H1 (cell line): Measurements from ENCODE around the gene TSEN2. TPM values are rescaled to one million over a fixed set of nuclear protein-coding genes. Genes with fewer than 3 reads are reported as not detected.

Experiments
- CTCF ChIA-PET: fragments of 300-600 bp; sonication (Branson Sonifier 250); formaldehyde crosslinking; loops from one replicate; lab custom pipeline; 2021; ENCODE audit not compliant: partially characterized antibody; lab: Charles Lee
- POLR2A ChIA-PET: fragments of 300-600 bp; sonication (Branson Sonifier 250); formaldehyde crosslinking; loops from one replicate; lab custom pipeline; 2021; ENCODE audit warnings: inconsistent platforms; ENCODE audit not compliant: partially characterized antibody; lab: Charles Lee
- DNase-seq, 2 experiments: peaks; one replicate each; pipeline versions ENCODE4 v3.0.0 to v3.0.0-alpha.2; 2010 to 2022; ENCODE audit warnings: low spot score in 2 of 2, low read depth in 1 of 2, mixed read lengths in 1 of 2
- FAIRE-seq: peaks from 2 replicates; lab custom pipeline; 2011; peaks lifted over from hg19 to GRCh38; lab: Jason Lieb, UNC
- H2AFZ ChIP-seq: 2 replicates; pipeline ENCODE4 v1.8.1; 2012; ENCODE audit warnings: low read length, inconsistent platforms
- H2AK5ac ChIP-seq: 2 replicates; pipeline ENCODE4 v1.6.1; 2013; ENCODE audit warnings: low read depth, low read length
- H2BK120ac ChIP-seq: replicated peaks from 2 replicates; pipeline ENCODE3; 2013; ENCODE audit warnings: low read depth, low read length, inconsistent platforms
- H2BK12ac ChIP-seq: 2 replicates; pipeline ENCODE4 v1.6.1; 2013; ENCODE audit warnings: low read depth, low read length
- H2BK15ac ChIP-seq: 2 replicates; pipeline ENCODE4 v1.6.1; 2013; ENCODE audit warnings: low read length
- H2BK20ac ChIP-seq: 2 replicates; pipeline ENCODE4 v1.6.1; 2013; ENCODE audit warnings: low read length
- H2BK5ac ChIP-seq: 2 replicates; pipeline ENCODE4 v1.6.1; 2013; ENCODE audit warnings: low read depth, low read length
- H3K14ac ChIP-seq: 2 replicates; pipeline ENCODE4 v1.6.1; 2013; ENCODE audit warnings: inconsistent platforms; ENCODE audit not compliant: insufficient read length
- H3K18ac ChIP-seq: 2 replicates; pipeline ENCODE4 v1.6.1; 2013; ENCODE audit warnings: low read length; ENCODE audit errors: extremely low read depth
- H3K23ac ChIP-seq: 2 replicates; pipeline ENCODE4 v1.6.1; 2013; ENCODE audit warnings: inconsistent platforms; ENCODE audit not compliant: insufficient read length
- H3K23me2 ChIP-seq: 2 replicates; pipeline ENCODE4 v1.6.1; 2013; ENCODE audit warnings: low read depth, low read length
- H3K27ac ChIP-seq: 2 replicates; pipeline ENCODE4 v1.6.1; 2011; ENCODE audit warnings: low read depth, low read length, inconsistent platforms
- H3K27me3 ChIP-seq, 4 experiments: replicated peaks in 1 of 4; 1 replicate in 1 of 4; 2 replicates in 3 of 4; pipeline versions ENCODE4 v1.6.1 to v1.8.1; 2011 to 2013; ENCODE audit warnings: low read length in 3 of 4, mild to moderate bottlenecking in 3 of 4, inconsistent platforms in 2 of 4, mixed read lengths in 2 of 4, moderate library complexity in 1 of 4; ENCODE audit not compliant: control insufficient read depth in 3 of 4, insufficient read depth in 3 of 4; ENCODE audit errors: extremely low read depth in 1 of 4
- H3K36me3 ChIP-seq, 4 experiments: 2 replicates each; pipeline versions ENCODE4 v1.6.1 to v1.8.1; 2011 to 2013; ENCODE audit warnings: mild to moderate bottlenecking in 4 of 4, low read length in 3 of 4, moderate library complexity in 2 of 4, control low read depth in 1 of 4, inconsistent platforms in 1 of 4; ENCODE audit not compliant: insufficient read depth in 4 of 4, control insufficient read depth in 2 of 4
- H3K4ac ChIP-seq: replicated peaks from 2 replicates; pipeline ENCODE3; 2013; ENCODE audit warnings: low read length, low read depth, mixed read lengths, inconsistent platforms; ENCODE audit not compliant: insufficient read length
- H3K4me1 ChIP-seq, 4 experiments: replicated peaks in 1 of 4; 1 replicate in 1 of 4; 2 replicates in 3 of 4; pipeline versions ENCODE4 v1.6.1 to v1.8.1; 2011 to 2013; ENCODE audit warnings: low read length in 3 of 4, inconsistent platforms in 2 of 4, mixed read lengths in 1 of 4; ENCODE audit not compliant: insufficient read depth in 4 of 4, control insufficient read depth in 3 of 4
- H3K4me2 ChIP-seq, 2 experiments: 2 replicates each; pipeline versions ENCODE4 v1.6.1 to v1.8.1; 2011 to 2013; ENCODE audit warnings: low read depth in 2 of 2, low read length in 2 of 2, control low read depth in 1 of 2, inconsistent platforms in 1 of 2, mild to moderate bottlenecking in 1 of 2; ENCODE audit not compliant: insufficient read depth in 1 of 2
- H3K4me3 ChIP-seq, 4 experiments: fragments of 200-600, 300-600 bp in 1 of 4; sonication (generic), shearing (Covaris generic), sonication (Bioruptor Twin) in 1 of 4; 2 replicates each; pipeline versions ENCODE4 v1.5.1 to v1.8.1; 2011 to 2016; ENCODE audit warnings: low read length in 4 of 4, low read depth in 3 of 4, control low read depth in 2 of 4, inconsistent platforms in 2 of 4, mild to moderate bottlenecking in 2 of 4, mixed read lengths in 1 of 4, moderate library complexity in 1 of 4; ENCODE audit not compliant: insufficient read depth in 2 of 4; ENCODE audit errors: extremely low read depth in 1 of 4
- H3K56ac ChIP-seq: replicated peaks from 2 replicates; pipeline ENCODE3; 2013; ENCODE audit warnings: low read depth, mild to moderate bottlenecking, mixed read lengths, low read length, inconsistent platforms; ENCODE audit not compliant: insufficient read length
- H3K79me1 ChIP-seq: 2 replicates; pipeline ENCODE4 v1.6.1; 2013; ENCODE audit warnings: low read depth, low read length, control low read depth
- H3K79me2 ChIP-seq, 2 experiments: 2 replicates each; pipeline versions ENCODE4 v1.6.1 to v1.8.1; 2012 to 2013; ENCODE audit warnings: low read length in 2 of 2, mild to moderate bottlenecking in 2 of 2, inconsistent platforms in 1 of 2; ENCODE audit not compliant: insufficient read depth in 2 of 2, control insufficient read depth in 1 of 2
- H3K9ac ChIP-seq, 4 experiments: replicated peaks in 1 of 4; 1 replicate in 1 of 4; 2 replicates in 3 of 4; pipeline versions ENCODE4 v1.6.1 to v1.8.1; 2011 to 2013; ENCODE audit warnings: low read depth in 3 of 4, low read length in 3 of 4, control low read depth in 2 of 4, mild to moderate bottlenecking in 2 of 4, moderate library complexity in 2 of 4, inconsistent platforms in 1 of 4; ENCODE audit errors: extremely low read depth in 1 of 4
- H3K9me3 ChIP-seq, 2 experiments: 2 replicates each; pipeline versions ENCODE4 v1.6.1 to v1.8.1; 2012 to 2013; ENCODE audit warnings: mild to moderate bottlenecking in 2 of 2, moderate library complexity in 2 of 2, control low read depth in 1 of 2, inconsistent platforms in 1 of 2, low read depth in 1 of 2, low read length in 1 of 2, mixed read lengths in 1 of 2; ENCODE audit not compliant: insufficient read depth in 2 of 2
- H4K20me1 ChIP-seq, 2 experiments: replicated peaks in 1 of 2; 2 replicates each; pipeline versions ENCODE3 to v1.8.1; 2011 to 2013; ENCODE audit warnings: inconsistent platforms in 2 of 2, low read length in 2 of 2, mild to moderate bottlenecking in 1 of 2; ENCODE audit not compliant: insufficient read depth in 2 of 2, control insufficient read depth in 1 of 2
- H4K5ac ChIP-seq: 2 replicates; pipeline ENCODE4 v1.6.1; 2013; ENCODE audit warnings: low read length, low read depth, mixed read lengths, inconsistent platforms; ENCODE audit not compliant: insufficient read length
- H4K8ac ChIP-seq: 2 replicates; pipeline ENCODE4 v1.8.0; 2013; ENCODE audit warnings: mild to moderate bottlenecking, moderate library complexity, low read length, inconsistent platforms; ENCODE audit not compliant: insufficient read depth; ENCODE audit errors: extremely low read depth
- H4K91ac ChIP-seq: replicated peaks from 2 replicates; pipeline ENCODE3; 2013; ENCODE audit warnings: low read length, mixed read lengths, inconsistent platforms; ENCODE audit not compliant: insufficient read length
- CHD2 ChIP-seq: IDR thresholded peaks from 2 replicates; pipeline ENCODE4 v1.6.1; 2012; ENCODE audit warnings: low read length, improper control_type of control experiment
- JUN ChIP-seq: IDR thresholded peaks from 2 replicates; pipeline ENCODE4 v1.6.1; 2011; ENCODE audit warnings: low read depth, mild to moderate bottlenecking, improper control_type of control experiment, low read length
- RAD21 ChIP-seq, 2 experiments: IDR thresholded peaks in 1 of 2; conservative IDR thresholded peaks in 1 of 2; 2 replicates each; pipeline ENCODE4 v1.6.1; 2011; ENCODE audit warnings: low read depth in 2 of 2, low read length in 2 of 2, improper control_type of control experiment in 1 of 2, inconsistent platforms in 1 of 2, mild to moderate bottlenecking in 1 of 2, moderate library complexity in 1 of 2
- SUZ12 ChIP-seq: fragments of 200-600 bp; sonication (generic); IDR thresholded peaks from 2 replicates; pipeline ENCODE4 v1.6.1; 2012; ENCODE audit warnings: mild to moderate bottlenecking, inconsistent platforms, low read length, moderate library complexity, mixed read lengths
- TEAD4 ChIP-seq: IDR thresholded peaks from 2 replicates; pipeline ENCODE4 v1.6.1; 2012; ENCODE audit warnings: low read depth, low read length, inconsistent platforms, mixed read lengths
- WGBS, 2 experiments: shearing (Covaris generic) in 1 of 2; methylation state at CpG; one replicate each; pipeline versions ENCODE4 v1.1.6 to v1.1.7; 2013 to 2015; ENCODE audit warnings: low lambda C conversion rate in 2 of 2, mixed read lengths in 2 of 2, inconsistent platforms in 1 of 2, low coverage in 1 of 2, missing lambda C conversion rate in 1 of 2; ENCODE audit not compliant: insufficient replicate concordance in 2 of 2, insufficient coverage in 1 of 2, insufficient read length in 1 of 2; ENCODE audit errors: extremely low coverage in 1 of 2, missing lambda C conversion rate in 1 of 2; 5-methylcytosine and 5-hydroxymethylcytosine counted together
- polyA plus RNA-seq, 7 experiments: library from polyadenylated mRNA; depleted of rRNA in 3 of 7; stranded (reverse) in 5 of 7; unstranded in 2 of 7; fragments of >200 nt in 5 of 7; fragments of 200-250 nt in 2 of 7; gene quantifications; 1 replicate in 5 of 7; 2 replicates in 1 of 7; 4 replicates in 1 of 7; pipeline versions ENCODE4 v1.2.1 to v1.2.3, GENCODE V29; 2011 to 2013; ENCODE audit warnings: missing spikeins in 2 of 7, mixed read lengths in 2 of 7
- total RNA-seq: library from RNA; stranded (reverse); fragmentation: NEBNext Ultra II Directional; extraction: Animal tissue kit (Norgen Biotek cat#: 25700); gene quantifications from 2 replicates; pipeline ENCODE4 v1.2.1, GENCODE V29; 2021
- TF ChIP-seq, protein P1 (sequence below): IDR thresholded peaks from 2 replicates; pipeline ENCODE4 v1.6.1; 2012; ENCODE audit warnings: inconsistent platforms

The TSEN2 gene
- total and polyA plus RNA-seq, 2 of the 8 experiments (the other 6 are each of a cell fraction or from before 2014, with no cell fraction given) = 16.1 to 22.4 TPM

DNA sequence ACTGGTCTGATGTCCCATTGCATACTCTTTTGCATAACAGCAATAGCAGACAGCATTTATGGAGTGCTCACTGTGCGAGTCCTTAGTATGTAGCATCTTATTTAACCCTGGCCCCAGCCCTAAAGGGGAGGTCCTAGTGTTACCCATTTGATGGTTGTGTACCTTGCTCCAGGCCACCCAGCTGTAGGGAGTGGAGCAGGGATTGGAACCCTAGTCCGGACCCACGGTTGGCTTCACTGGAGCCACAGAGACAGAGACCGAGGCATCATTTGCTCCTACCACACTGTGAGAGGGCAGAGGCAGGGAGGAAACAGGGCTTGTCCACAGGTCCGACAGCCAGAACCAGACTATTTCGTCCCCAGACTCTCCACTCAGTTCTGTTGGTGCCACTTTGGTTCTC, 16.0 kb upstream of the TSEN2 start:
- CTCF ChIA-PET = interaction anchor here (1.1 to 5.3 kb wide), 4 partner anchors 11 to 292 kb away, joined by 3 to 25 read pairs (median 14); no protein-coding TSS in a partner anchor

More for the DNA sequence above, 16.0 kb upstream of the TSEN2 start:
- no peaks in the 10 kb centered on the region for H3K23me2 ChIP-seq
- no peaks in the 10 kb centered on the region for H3K27me3 ChIP-seq
- no peak overlapping the region for H3K14ac ChIP-seq
- H3K23ac ChIP-seq = no peak overlapping the region
- no peaks in the 10 kb centered on the region for H3K9me3 ChIP-seq
- no peak overlapping the region for H2BK15ac ChIP-seq
- peak overlapping the region; percentile 88; the same call in 1 of the 2 replicates for H2AFZ ChIP-seq
- FAIRE-seq (no peak), DNase-seq (no peak)
- H3K18ac ChIP-seq = no peak overlapping the region
- no peak overlapping the region for H3K56ac ChIP-seq
- no peak overlapping the region for H2AK5ac ChIP-seq
- H3K27ac ChIP-seq = no peak overlapping the region
- no peaks in the 10 kb centered on the region for H3K79me1 ChIP-seq
- no peak overlapping the region for H3K4me3 ChIP-seq
- no peak overlapping the region for H2BK5ac ChIP-seq
- POLR2A ChIA-PET = interaction anchor here (0.8 kb wide), 1 partner anchor 20 kb away, joined by 3 read pairs; no protein-coding TSS in a partner anchor
- H4K5ac ChIP-seq = no peak overlapping the region
- no peak overlapping the region for H2BK20ac ChIP-seq
- no peaks in the 10 kb centered on the region for H3K79me2 ChIP-seq
- H3K4me2 ChIP-seq = no peak overlapping the region
- H4K20me1 ChIP-seq = no peaks in the 10 kb centered on the region
- peak overlapping the region; percentile 31; the same call in 1 of the 2 replicates for H4K8ac ChIP-seq
- 89% methylated on average over 6 of the region's 6 CpGs; no CpG with 5 or more reads in 1 of the 2 experiments for WGBS, 2 experiments
- H3K9ac ChIP-seq = no peak overlapping the region
- H3K4me1 ChIP-seq = peaks cover 0 to 4% (median 0%) of the 10 kb centered on the region in 4 experiments; a peak in 2 of 7 replicates
- H3K36me3 ChIP-seq = no peaks in the 10 kb centered on the region
- H2BK12ac ChIP-seq = no peak overlapping the region
- TF ChIP-seq TEAD4 = no peak
- no peak for TF ChIP-seq JUN
- TF ChIP-seq RAD21 (IDR thresholded peaks at IDR 0.05 in 1 of 2, conservative IDR thresholded peaks at IDR 0.05 in 1 of 2; ENCODE audit: low read depth in 2 of 2, low read length in 2 of 2) = no peak
- no peak for TF ChIP-seq SUZ12
- TF ChIP-seq, protein P1, sequence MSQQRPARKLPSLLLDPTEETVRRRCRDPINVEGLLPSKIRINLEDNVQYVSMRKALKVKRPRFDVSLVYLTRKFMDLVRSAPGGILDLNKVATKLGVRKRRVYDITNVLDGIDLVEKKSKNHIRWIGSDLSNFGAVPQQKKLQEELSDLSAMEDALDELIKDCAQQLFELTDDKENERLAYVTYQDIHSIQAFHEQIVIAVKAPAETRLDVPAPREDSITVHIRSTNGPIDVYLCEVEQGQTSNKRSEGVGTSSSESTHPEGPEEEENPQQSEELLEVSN = no peak
- no peak for TF ChIP-seq CHD2
- TF ChIP-seq, all 59 proteins: peak for 0
- H2BK120ac ChIP-seq = no peak overlapping the region
- H3K4ac ChIP-seq = no peak overlapping the region
- H4K91ac ChIP-seq = no peak overlapping the region
